Lung (tissue), 12 donors: Measurements from ENCODE around the gene RXFP3. TPM values are rescaled to one million over a fixed set of nuclear protein-coding genes. Genes with fewer than 3 reads are reported as not detected.
"Not testable (repeated sequence)": the region's sequence is repeated elsewhere in the genome, so short reads cannot be mapped to it uniquely, and the experiment has no call there.

Source experiments
- ATAC-seq: fragments of 200-7000 bp; cut with Tn5 transposase; one replicate; pipeline ENCODE4 v1.9.1; 2020; ENCODE audit warnings: moderate number of reproducible peaks; ENCODE audit not compliant: insufficient read depth, low FRiP score
- DNase-seq, 3 donors: peaks; one replicate each; pipeline ENCODE4 v3.0.0-alpha.2; 2013 to 2017
- H3K27ac ChIP-seq, 2 donors: one replicate each; pipeline ENCODE4 v1.5.1; 2013; ENCODE audit warnings: mild to moderate bottlenecking in 2 of 2, moderate library complexity in 2 of 2, control low read depth in 1 of 2, inconsistent platforms in 1 of 2, low read depth in 1 of 2, low read length in 1 of 2
- H3K27me3 ChIP-seq, 3 donors: one replicate each; pipeline ENCODE4 v1.5.1; 2013; ENCODE audit warnings: low read length in 2 of 3; ENCODE audit not compliant: control insufficient read depth in 3 of 3, insufficient read depth in 3 of 3
- H3K36me3 ChIP-seq, 4 donors: one replicate each; pipeline ENCODE4 v1.5.1; 2013; ENCODE audit warnings: low read length in 4 of 4, mild to moderate bottlenecking in 1 of 4, moderate library complexity in 1 of 4; ENCODE audit not compliant: control insufficient read depth in 4 of 4, insufficient read depth in 4 of 4
- H3K4me1 ChIP-seq, 5 donors: one replicate each; pipeline ENCODE4 v1.5.1; 2013; ENCODE audit warnings: low read length in 5 of 5, mild to moderate bottlenecking in 2 of 5, moderate library complexity in 1 of 5; ENCODE audit not compliant: control insufficient read depth in 5 of 5, insufficient read depth in 5 of 5
- H3K4me3 ChIP-seq: one replicate; pipeline ENCODE4 v1.5.1; 2013; ENCODE audit warnings: mild to moderate bottlenecking, control low read depth, moderate library complexity
- H3K9ac ChIP-seq, 2 donors: one replicate each; pipeline ENCODE4 v1.5.1; 2013; ENCODE audit warnings: low read length in 2 of 2, control low read depth in 1 of 2; ENCODE audit not compliant: insufficient read depth in 1 of 2
- H3K9me3 ChIP-seq, 4 donors: one replicate each; pipeline ENCODE4 v1.5.1; 2013; ENCODE audit warnings: low read length in 3 of 4, mild to moderate bottlenecking in 1 of 4, moderate library complexity in 1 of 4; ENCODE audit not compliant: control insufficient read depth in 4 of 4, insufficient read depth in 3 of 4
- CTCF ChIP-seq: IDR thresholded peaks from 2 replicates; pipeline ENCODE4 v1.5.1; 2012; ENCODE audit warnings: mild to moderate bottlenecking; ENCODE audit errors: control extremely low read depth, extremely low read depth
- WGBS, 2 donors: extraction: QIAGEN DNeasy Blood & Tissue Kit; methylation state at CpG; one replicate each; pipeline ENCODE4 v1.1.7; 2013; 5-methylcytosine and 5-hydroxymethylcytosine counted together
- polyA plus RNA-seq, 2 donors: library from polyadenylated mRNA; stranded (reverse); fragments of 200-250 nt; gene quantifications; one replicate each; pipeline ENCODE4 v1.2.1, GENCODE V29; 2013
- total RNA-seq, 2 donors: library from RNA; depleted of rRNA in 1 of 2; stranded (reverse); fragments of >200 nt in 1 of 2; gene quantifications; one replicate each; pipeline ENCODE4 v1.2.1, GENCODE V29; 2014 to 2021
- donor health status: control.
- donor health status: control.
- donor health status: Bipolar disorder and iron deficiency.
- donor health status: healthy.
- donor health status: DM: yes; HTN: yes; CAD: no.

RXFP3 gene
- total and polyA plus RNA-seq, 4 donors: 0.26 TPM; not detected in 3

- Histone ChIP-seq H3K36me3 (no peaks in the 10 kb centered on the region), H3K27ac (no peak overlapping the region), H3K4me3 (no peak overlapping the region), H3K4me1 (peaks cover 0 to 3% (median 0%) of the 10 kb centered on the region in 5 donors), H3K9me3 (peaks cover 0 to 12% (median 9%) of the 10 kb centered on the region in 4 donors), H3K27me3 (no peaks in the 10 kb centered on the region), H3K9ac (no peak overlapping the region)
- no peak for TF ChIP-seq CTCF
- ATAC-seq: no peak
- WGBS, 2 donors: 55 to 85% methylated on average over 1 of the region's 1 CpG
- no peak for DNase-seq
Measured at GRCh38 chr5:33905381-33905780, 30.8 kb upstream of the RXFP3 start.

- WGBS, 2 donors: 86 to 87% methylated on average over 7 of the region's 7 CpGs
- H3K27ac ChIP-seq, H3K4me1 ChIP-seq, H3K27me3 ChIP-seq, H3K36me3 ChIP-seq, H3K9ac ChIP-seq, H3K4me3 ChIP-seq, ATAC-seq: not testable (repeated sequence)
- DNase-seq: peak in 1 of 3 donors; percentile 9
- H3K9me3 ChIP-seq: peaks cover 0 to 13% (median 9%) of the 10 kb centered on the region in 4 donors
Measured at GRCh38 chr5:33906248-33906647, 29.9 kb upstream of the RXFP3 start.

DNA sequence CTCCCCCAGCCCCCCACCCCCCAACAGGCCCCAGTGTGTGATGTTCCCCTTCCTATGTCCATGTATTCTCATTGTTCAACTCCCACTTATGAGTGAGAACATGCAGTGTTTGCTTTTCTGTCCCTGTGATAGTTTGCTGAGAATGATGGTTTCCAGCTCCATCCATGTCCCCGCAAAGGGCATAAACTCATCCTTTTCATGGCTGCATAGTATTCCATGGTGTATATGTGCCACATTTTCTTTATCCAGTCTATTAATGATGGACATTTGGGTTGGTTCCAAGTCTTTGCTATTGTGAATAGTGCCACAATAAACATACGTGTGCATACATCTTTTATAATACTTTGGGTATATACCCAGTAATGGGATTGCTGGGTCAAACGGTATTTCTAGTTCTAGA is 21.3 kb upstream of the RXFP3 start:
- WGBS, 2 donors: 98% methylated on average over 3 of the region's 3 CpGs
- not testable (repeated sequence) for H3K4me1 ChIP-seq, H3K4me3 ChIP-seq, H3K27ac ChIP-seq, DNase-seq, H3K36me3 ChIP-seq, H3K9ac ChIP-seq, ATAC-seq, H3K27me3 ChIP-seq
- peaks cover 0 to 10% (median 4%) of the 10 kb centered on the region in 4 donors for H3K9me3 ChIP-seq

DNA sequence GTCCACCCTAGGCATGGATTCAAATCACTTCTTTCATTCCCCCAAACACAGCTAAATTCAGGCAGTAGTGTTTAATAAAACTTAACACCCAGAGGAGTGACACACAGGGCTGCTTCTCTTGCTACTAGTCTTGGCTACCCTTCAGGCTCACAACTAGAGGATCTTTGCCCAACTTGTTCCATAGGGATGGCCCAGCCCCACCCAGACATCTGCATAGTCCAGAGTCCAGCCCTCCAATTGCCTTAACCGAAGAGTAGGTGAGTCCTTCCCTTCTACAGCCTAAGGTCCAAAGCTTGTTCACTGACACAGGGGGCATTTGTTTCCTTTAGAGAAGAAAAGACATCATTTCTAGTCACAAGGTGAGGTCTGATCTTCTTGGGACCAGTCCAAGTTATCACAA is 15.2 kb upstream of the RXFP3 start:
- WGBS, 2 donors: 84 to 100% methylated on average over 1 of the region's 1 CpG
- Histone ChIP-seq H3K9ac (no peak overlapping the region), H3K27ac (no peak overlapping the region), H3K27me3 (no peaks in the 10 kb centered on the region), H3K4me3 (no peak overlapping the region), H3K36me3 (no peaks in the 10 kb centered on the region), H3K4me1 (no peaks in the 10 kb centered on the region), H3K9me3 (peaks cover 0 to 10% (median 3%) of the 10 kb centered on the region in 4 donors)
- DNase-seq: no peak
- no peak for TF ChIP-seq CTCF
- no peak for ATAC-seq

DNA sequence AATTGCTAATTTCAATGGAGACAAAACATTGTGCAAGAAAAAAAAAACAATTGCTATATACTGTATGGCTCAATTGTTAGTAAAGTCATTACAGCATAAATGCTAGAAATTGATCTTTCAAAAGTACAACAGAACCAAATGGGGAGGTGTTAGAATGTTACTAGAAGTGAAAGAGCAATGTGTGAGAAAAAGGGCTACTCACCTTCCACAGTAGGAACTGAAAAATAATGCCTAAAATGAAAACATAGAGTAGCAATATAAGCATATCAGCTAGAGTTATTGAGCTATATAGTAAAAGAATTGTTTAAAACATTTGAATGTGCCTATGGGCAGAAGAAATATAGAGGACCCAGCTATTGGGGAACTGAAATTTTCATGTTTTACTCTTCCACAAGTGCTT is 10.9 kb upstream of the RXFP3 start:
- Histone ChIP-seq H3K27me3 (no peaks in the 10 kb centered on the region), H3K27ac (no peak overlapping the region), H3K9ac (no peak overlapping the region), H3K4me1 (no peaks in the 10 kb centered on the region), H3K36me3 (no peaks in the 10 kb centered on the region), H3K4me3 (no peak overlapping the region), H3K9me3 (no peaks in the 10 kb centered on the region)
- DNase-seq (no peak), ATAC-seq (no peak)
- TF ChIP-seq CTCF: no peak
